Stomach (tissue), 9 donors: ENCODE results near the gene NMS. TPM values are rescaled to one million over a fixed set of nuclear protein-coding genes. Genes with fewer than 3 reads are reported as not detected.

Source experiments
- DNase-seq, 2 donors: peaks; one replicate each; pipeline versions ENCODE4 v3.0.0 to v3.0.0-alpha.2; 2013 to 2019
- H3K27ac ChIP-seq, 5 donors: fragments of 200-600 bp in 4 of 5; sonication (generic) in 4 of 5; one replicate each; pipeline ENCODE4 v1.5.1; 2013 to 2019; ENCODE audit warnings: mild to moderate bottlenecking in 1 of 5, moderate library complexity in 1 of 5
- H3K27me3 ChIP-seq, 3 donors: fragments of 200-600 bp; sonication (generic); one replicate each; pipeline ENCODE4 v1.5.1; 2017 to 2019; ENCODE audit warnings: mixed run types in 1 of 3
- H3K36me3 ChIP-seq, 4 donors: fragments of 200-600 bp; sonication (generic); 1 replicate in 3 of 4; 2 replicates in 1 of 4; pipeline ENCODE4 v1.5.1; 2016 to 2019
- H3K4me1 ChIP-seq, 4 donors: fragments of 200-600 bp; sonication (generic); one replicate each; pipeline ENCODE4 v1.5.1; 2016 to 2019
- H3K4me3 ChIP-seq, 4 donors: fragments of 200-600 bp; sonication (generic) in 3 of 4; one replicate each; pipeline ENCODE4 v1.5.1; 2016 to 2019; ENCODE audit warnings: mild to moderate bottlenecking in 1 of 4
- H3K9me3 ChIP-seq, 4 donors: fragments of 200-600 bp; sonication (generic); one replicate each; pipeline ENCODE4 v1.5.1; 2016 to 2019
- EP300 ChIP-seq: sonication (generic); formaldehyde crosslinking; IDR thresholded peaks from one replicate; pipeline ENCODE4 v1.6.1; 2017; ENCODE audit warnings: antibody characterized with exemption
- POLR2A ChIP-seq, 4 donors: fragments of 450-650 bp; IDR thresholded peaks; one replicate each; pipeline ENCODE4 v1.6.1; 2016; ENCODE audit warnings: antibody characterized with exemption in 4 of 4, control low read depth in 2 of 4, mild to moderate bottlenecking in 1 of 4, moderate library complexity in 1 of 4
- POLR2AphosphoS5 ChIP-seq, 3 donors: sonication (generic); formaldehyde crosslinking; IDR thresholded peaks; one replicate each; pipeline ENCODE4 v1.6.1; 2016; ENCODE audit warnings: antibody characterized with exemption in 3 of 3
- WGBS, 5 donors: extraction: QIAGEN DNeasy Blood & Tissue Kit in 3 of 5; methylation state at CpG; one replicate each; pipeline versions ENCODE4 v1.1.5 to v1.1.7; 2013 to 2018; 5-methylcytosine and 5-hydroxymethylcytosine counted together
- intact Hi-C: fragments of 100-400 bp; cut with DNase I; formaldehyde crosslinking; loops from one replicate; pipeline ENCODE4 v1.15.1; 2023; ENCODE audit warnings: low total_unique reads
- polyA plus RNA-seq, 3 donors: library from polyadenylated mRNA; stranded (reverse); fragments of 200-250 nt; gene quantifications; one replicate each; pipeline ENCODE4 v1.2.3, GENCODE V29; 2013
- total RNA-seq, 5 donors: library from RNA; depleted of rRNA; stranded (reverse); fragments of >200 nt; gene quantifications; one replicate each; pipeline versions ENCODE4 v1.1.0 to v1.2.3, GENCODE V29; 2014 to 2016
- TF ChIP-seq, protein P1 (sequence below), 7 experiments: fragments of 450-650 bp in 4 of 7; fragments of 200-600 bp in 3 of 7; sonication (generic) in 3 of 7; IDR thresholded peaks; one replicate each; pipeline ENCODE4 v1.5.1; 2016 to 2019; ENCODE audit warnings: antibody characterized with exemption in 7 of 7, control low read depth in 2 of 7, mild to moderate bottlenecking in 1 of 7
- donor health status: healthy with polysubstance abuse.
- donor health status: Bipolar disorder and iron deficiency.
- donor health status: healthy.

Gene NMS
- total and polyA plus RNA-seq, 8 donors = not detected

DNA sequence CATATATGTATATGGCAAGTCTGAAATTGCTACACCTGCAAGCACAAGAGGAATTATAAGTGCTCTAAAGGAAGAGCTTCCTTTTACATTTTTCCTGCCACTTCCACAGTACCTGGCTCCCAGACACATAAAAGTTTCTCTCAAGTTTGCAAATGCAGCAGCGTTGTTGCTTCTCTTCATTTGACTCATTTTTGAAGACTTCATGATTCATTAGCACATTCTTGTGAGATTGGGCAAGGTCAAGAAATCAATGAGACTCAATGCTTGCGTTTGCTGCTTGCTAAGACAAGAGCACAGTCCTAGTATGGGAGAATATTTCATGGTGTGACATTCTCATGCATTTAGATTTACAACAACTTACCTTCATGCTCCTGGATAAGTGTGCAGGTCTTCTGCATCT lies 49.9 kb downstream of the NMS start:
- intact Hi-C loops = no loop called here
- no peak overlapping the region for H3K27ac ChIP-seq
- 83 to 91% (median 84%) methylated on average over 2 of the region's 2 CpGs for WGBS, 5 donors
- DNase-seq = no peak
- no peaks in the 10 kb centered on the region for H3K36me3 ChIP-seq
- no peaks in the 10 kb centered on the region for H3K27me3 ChIP-seq
- H3K4me1 ChIP-seq = no peaks in the 10 kb centered on the region
- H3K4me3 ChIP-seq = no peak overlapping the region
- TF ChIP-seq POLR2AphosphoS5 (IDR thresholded peaks at IDR 0.05) (no peak), POLR2A (IDR thresholded peaks at IDR 0.05) (no peak), EP300 (no peak)
- TF ChIP-seq, protein P1, sequence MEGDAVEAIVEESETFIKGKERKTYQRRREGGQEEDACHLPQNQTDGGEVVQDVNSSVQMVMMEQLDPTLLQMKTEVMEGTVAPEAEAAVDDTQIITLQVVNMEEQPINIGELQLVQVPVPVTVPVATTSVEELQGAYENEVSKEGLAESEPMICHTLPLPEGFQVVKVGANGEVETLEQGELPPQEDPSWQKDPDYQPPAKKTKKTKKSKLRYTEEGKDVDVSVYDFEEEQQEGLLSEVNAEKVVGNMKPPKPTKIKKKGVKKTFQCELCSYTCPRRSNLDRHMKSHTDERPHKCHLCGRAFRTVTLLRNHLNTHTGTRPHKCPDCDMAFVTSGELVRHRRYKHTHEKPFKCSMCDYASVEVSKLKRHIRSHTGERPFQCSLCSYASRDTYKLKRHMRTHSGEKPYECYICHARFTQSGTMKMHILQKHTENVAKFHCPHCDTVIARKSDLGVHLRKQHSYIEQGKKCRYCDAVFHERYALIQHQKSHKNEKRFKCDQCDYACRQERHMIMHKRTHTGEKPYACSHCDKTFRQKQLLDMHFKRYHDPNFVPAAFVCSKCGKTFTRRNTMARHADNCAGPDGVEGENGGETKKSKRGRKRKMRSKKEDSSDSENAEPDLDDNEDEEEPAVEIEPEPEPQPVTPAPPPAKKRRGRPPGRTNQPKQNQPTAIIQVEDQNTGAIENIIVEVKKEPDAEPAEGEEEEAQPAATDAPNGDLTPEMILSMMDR (IDR thresholded peaks at IDR 0.05) = no peak
- no peaks in the 10 kb centered on the region for H3K9me3 ChIP-seq

DNA sequence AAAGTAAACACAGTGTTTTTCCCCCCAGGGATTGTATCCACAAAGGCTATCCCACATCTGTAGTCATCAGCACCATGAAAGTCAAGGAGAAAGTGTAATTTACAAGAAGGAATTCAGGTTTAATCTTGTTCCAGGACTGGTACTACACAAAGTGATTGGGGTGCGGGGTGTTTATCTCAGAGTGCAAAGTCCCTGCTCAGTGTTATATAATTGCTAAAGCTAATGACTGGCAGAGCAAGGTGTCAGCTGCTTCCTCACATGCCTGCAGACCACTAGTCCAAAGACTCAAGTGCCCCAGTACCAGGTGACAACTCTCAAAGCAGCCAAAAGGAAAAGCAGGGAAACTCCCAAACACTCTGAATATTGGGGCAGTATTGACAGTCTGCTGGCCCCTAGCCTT lies 52.1 kb downstream of the NMS start:
- H3K4me3 ChIP-seq = no peak overlapping the region
- no peak for TF ChIP-seq POLR2A (IDR thresholded peaks at IDR 0.05)
- TF ChIP-seq EP300 = no peak
- no peak for TF ChIP-seq POLR2AphosphoS5 (IDR thresholded peaks at IDR 0.05)
- TF ChIP-seq, protein P1 (IDR thresholded peaks at IDR 0.05) = no peak
- no peaks in the 10 kb centered on the region for H3K27me3 ChIP-seq
- WGBS, 5 donors = 30 to 69% (median 50%) methylated on average over 1 of the region's 1 CpG
- peak overlapping the region in 1 of 5 donors; percentile 32 for H3K27ac ChIP-seq
- H3K4me1 ChIP-seq = no peaks in the 10 kb centered on the region
- H3K9me3 ChIP-seq = no peaks in the 10 kb centered on the region
- DNase-seq = peak in 1 of 2 donors; percentile 45
- no peaks in the 10 kb centered on the region for H3K36me3 ChIP-seq
- intact Hi-C loops = no loop called here

DNA sequence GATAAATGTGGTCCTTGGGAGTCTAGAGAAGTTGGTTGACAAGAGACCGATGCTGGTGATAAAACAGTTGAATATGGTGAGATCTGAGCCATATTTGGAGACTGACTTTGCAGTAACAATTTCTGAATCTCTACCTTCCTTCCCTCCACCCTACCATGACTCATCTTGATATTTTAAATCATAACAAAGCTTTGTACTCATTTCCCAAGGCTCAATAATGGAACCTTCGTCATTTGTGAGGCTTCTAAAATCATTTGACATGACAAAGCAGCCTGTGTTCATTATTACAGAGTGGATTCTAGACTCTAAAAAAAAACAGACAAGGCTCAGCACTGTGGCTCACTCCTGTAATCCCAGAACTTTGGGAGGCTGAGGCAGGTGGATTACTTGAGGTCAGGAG lies 54.0 kb downstream of the NMS start:
- no peaks in the 10 kb centered on the region for H3K9me3 ChIP-seq
- H3K4me1 ChIP-seq = no peaks in the 10 kb centered on the region
- intact Hi-C loops = no loop called here
- no peaks in the 10 kb centered on the region for H3K27me3 ChIP-seq
- no peak for TF ChIP-seq POLR2AphosphoS5 (IDR thresholded peaks at IDR 0.05)
- TF ChIP-seq, protein P1 (IDR thresholded peaks at IDR 0.05) = no peak
- TF ChIP-seq POLR2A (IDR thresholded peaks at IDR 0.05) = no peak
- TF ChIP-seq EP300 = no peak
- no peak for DNase-seq
- 82 to 89% (median 85%) methylated on average over 2 of the region's 2 CpGs for WGBS, 5 donors
- H3K4me3 ChIP-seq = no peak overlapping the region
- H3K36me3 ChIP-seq = no peaks in the 10 kb centered on the region
- no peak overlapping the region for H3K27ac ChIP-seq

DNA sequence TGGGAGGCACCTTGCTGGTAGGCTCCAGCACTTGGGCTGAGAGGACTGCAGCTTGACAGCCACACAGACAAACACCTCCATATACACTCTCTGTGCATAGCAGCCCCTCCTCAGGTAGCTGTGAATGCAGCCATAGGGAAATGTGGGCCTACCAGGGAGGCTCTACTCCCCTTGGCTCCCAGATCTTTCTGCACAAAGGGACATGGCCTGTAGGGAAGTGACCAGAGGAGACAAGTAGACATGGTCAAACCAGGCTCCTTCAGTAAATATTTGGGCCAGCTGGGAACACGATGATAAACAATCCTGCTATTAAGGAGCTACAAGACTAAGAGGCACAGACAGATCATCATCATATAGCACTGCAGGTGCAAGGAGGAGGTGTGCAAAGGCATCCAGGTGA lies 56.6 kb downstream of the NMS start:
- no peaks in the 10 kb centered on the region for H3K9me3 ChIP-seq
- H3K36me3 ChIP-seq = no peaks in the 10 kb centered on the region
- no peaks in the 10 kb centered on the region for H3K27me3 ChIP-seq
- 0 to 46% (median 33%) methylated on average over 1 of the region's 1 CpG for WGBS, 5 donors
- TF ChIP-seq POLR2A (IDR thresholded peaks at IDR 0.05) = no peak
- no peak for TF ChIP-seq EP300
- TF ChIP-seq, protein P1 (IDR thresholded peaks at IDR 0.05) = no peak
- no peak for TF ChIP-seq POLR2AphosphoS5 (IDR thresholded peaks at IDR 0.05)
- H3K4me3 ChIP-seq = no peak overlapping the region
- DNase-seq = no peak
- H3K4me1 ChIP-seq = no peaks in the 10 kb centered on the region
- intact Hi-C loops = no loop called here
- H3K27ac ChIP-seq = no peak overlapping the region
